CD4-positive, alpha-beta T cell treated with Interleukin-4 for 4 hours (primary cell): ENCODE results near the gene IMPDH1.

Experiments used
- DNase-seq: peaks from one replicate; pipeline ENCODE4 v3.0.0-alpha.2; 2020

The IMPDH1 gene

GRCh38 chr7:128387216-128388144 is 22.3 kb downstream of the IMPDH1 start:
- peak; percentile 55 for DNase-seq

DNA sequence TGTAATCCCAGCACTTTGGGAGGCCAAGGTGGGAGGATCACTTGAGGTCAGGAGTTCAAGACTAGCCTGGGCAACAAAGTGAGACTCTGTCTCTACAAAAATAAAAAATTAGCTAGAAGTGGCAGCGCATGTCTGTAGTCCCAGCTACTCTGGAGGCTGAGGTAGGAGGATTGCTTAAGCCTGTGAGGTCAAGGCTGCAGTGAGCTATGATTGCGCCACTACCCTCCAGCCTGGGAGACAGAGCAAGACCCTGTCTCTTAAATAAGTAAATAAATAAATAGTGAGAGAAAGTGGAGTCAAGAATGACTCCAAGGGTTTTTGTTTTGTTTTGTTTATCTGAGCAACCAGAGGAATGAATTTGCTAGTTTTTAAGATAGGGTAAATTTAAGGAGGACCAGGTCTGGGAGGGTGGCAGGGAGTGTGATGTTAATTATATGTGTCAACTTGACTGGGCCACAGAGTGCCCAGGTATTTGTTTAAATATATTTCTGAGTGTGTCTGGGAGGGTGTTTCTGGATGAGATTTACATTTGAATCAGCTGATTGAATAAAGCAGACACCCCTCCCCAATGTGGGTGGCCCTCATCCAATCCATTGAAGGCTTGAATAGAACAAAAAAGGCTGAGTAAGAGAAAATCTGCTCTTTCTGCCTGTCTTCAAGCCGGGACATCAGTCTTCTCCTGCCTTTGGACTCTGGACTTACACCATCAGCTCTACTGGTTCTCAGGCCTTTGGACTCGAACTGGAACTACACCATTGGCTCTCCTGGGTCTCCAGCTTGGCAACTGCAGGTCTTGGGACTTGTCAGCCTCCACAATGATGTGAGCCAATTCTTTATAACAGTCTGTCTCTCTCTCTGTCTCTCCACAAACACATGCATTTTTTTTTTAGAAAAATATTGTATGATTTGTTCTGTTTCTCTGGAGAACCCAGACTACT is 23.5 kb downstream of the IMPDH1 start:
- DNase-seq: no peak

DNA sequence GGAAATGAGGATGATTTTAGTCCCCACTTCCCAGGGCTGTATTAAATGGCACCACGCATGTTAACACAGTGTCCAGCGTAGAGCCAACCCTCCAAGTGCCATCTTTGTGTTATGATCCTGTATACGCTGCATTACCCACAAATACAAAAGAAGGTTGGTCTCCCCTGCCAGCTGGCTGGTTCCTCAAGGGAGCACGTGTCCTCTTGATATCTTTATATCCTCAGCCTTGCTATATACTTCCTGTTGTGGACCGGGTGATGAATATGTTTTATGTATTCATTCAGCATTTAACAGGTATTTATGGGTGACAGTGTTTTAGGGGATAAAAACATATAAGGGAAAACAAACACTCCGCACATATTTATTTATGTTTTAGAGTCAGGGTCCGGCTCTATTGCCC is 25.1 kb downstream of the IMPDH1 start:
- DNase-seq: no peak

GRCh38 chr7:128383776-128384175 is 26.0 kb downstream of the IMPDH1 start:
- no peak for DNase-seq

GRCh38 chr7:128381161-128381821 is 28.5 kb downstream of the IMPDH1 start:
- no peak for DNase-seq

DNA sequence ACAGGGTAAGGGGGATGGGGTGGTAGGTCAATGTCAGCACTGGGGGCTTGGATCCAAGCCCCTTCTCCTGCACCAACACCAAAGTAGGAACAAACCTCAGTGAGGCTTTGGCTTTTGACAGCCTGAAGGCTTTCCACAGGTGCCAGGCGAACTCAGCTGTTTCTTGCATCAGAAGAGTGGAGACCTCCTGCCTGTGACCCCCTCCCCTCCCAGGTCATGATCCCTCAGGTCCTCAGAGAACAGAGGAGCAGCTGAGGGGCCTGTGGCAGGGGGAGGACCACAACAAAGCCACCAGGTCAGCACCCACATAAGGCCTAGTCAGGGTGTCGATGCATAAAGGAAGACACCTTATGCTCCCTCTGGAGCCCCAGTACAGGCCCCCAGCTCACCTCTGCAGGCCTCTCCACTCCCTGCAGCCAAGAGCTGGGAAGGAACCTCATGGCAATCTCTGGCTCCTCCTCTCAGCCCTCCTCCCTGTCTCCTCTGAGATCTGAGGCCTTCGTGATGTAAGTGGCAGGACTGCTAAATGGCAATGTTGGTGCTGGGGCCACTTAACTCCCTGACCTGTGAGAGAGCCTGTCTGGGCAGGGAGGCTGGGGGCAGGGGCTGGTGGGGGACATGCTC is 29.2 kb downstream of the IMPDH1 start:
- no peak for DNase-seq

GRCh38 chr7:128379900-128380479 is 29.8 kb downstream of the IMPDH1 start:
- no peak for DNase-seq

GRCh38 chr7:128378637-128379036 is 31.1 kb downstream of the IMPDH1 start:
- DNase-seq: no peak

- no peak for DNase-seq
Measured at GRCh38 chr7:128376077-128376476, 33.7 kb downstream of the IMPDH1 start.

DNA sequence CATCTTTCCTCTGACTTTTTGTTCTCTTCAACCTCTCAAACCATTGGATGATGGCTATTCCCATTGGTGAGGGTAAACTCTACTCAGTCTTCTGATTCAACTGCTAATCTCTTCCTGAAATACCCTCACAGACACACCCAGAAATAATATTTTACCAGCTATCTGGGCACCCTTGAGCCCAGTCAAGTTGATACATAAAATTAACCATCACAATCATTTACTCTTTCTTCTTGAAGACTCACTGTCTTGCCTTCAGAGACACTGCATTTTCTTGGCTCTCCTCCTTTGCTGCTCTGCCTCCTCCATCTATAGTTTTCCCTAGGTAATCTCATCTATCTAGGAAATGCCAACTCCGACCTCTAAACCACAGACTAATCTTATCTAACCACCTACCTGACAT is 35.7 kb downstream of the IMPDH1 start:
- no peak for DNase-seq

DNA sequence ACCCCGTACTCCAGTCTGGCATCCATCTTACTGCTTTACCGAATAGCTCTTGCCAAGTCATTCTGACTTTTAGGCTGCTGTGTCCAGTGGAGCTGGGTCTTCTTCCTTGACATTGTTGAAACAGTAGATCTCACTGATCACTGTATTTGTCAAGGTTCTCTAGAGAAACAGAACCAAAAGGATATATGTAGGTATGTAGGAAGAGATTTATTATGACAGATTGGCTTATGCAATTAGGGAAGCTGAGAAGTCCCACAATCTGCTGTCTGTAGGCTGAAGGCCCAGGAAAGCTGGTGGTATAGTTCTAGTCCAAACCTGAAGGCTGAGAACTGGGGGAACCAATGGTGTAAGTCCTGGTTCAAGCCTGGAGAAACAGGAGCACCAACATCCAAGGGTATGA is 36.2 kb downstream of the IMPDH1 start:
- DNase-seq: no peak

GRCh38 chr7:128370491-128370890 is 39.3 kb downstream of the IMPDH1 start:
- no peak for DNase-seq

- no peak for DNase-seq
Measured at GRCh38 chr7:128366986-128367385, 42.8 kb downstream of the IMPDH1 start.

DNA sequence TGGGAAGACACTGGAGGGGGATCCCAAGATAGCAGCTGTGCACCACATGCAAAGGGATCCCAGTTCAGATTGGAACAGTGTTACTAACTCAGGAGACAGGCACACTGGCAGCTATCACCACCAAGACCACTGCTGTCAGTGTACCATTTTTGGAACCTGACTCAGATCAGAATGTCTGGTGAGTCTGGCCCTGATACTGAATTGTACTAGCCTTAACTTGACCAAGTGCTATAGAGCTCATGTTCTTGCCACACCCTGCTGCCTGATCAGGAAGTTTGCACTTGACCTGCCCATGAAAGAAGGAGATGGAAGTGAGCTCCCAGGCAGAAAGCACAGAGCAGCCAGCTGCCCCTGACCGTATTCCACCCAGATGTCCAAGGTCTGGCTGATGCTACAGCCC is 43.5 kb downstream of the IMPDH1 start:
- no peak for DNase-seq

GRCh38 chr7:128365432-128365831 is 44.4 kb downstream of the IMPDH1 start:
- no peak for DNase-seq

- DNase-seq: no peak
Measured at GRCh38 chr7:128364166-128364870, 45.5 kb downstream of the IMPDH1 start.

GRCh38 chr7:128363261-128363721 is 46.5 kb downstream of the IMPDH1 start:
- no peak for DNase-seq

GRCh38 chr7:128362670-128363069 is 47.1 kb downstream of the IMPDH1 start:
- DNase-seq: no peak

DNA sequence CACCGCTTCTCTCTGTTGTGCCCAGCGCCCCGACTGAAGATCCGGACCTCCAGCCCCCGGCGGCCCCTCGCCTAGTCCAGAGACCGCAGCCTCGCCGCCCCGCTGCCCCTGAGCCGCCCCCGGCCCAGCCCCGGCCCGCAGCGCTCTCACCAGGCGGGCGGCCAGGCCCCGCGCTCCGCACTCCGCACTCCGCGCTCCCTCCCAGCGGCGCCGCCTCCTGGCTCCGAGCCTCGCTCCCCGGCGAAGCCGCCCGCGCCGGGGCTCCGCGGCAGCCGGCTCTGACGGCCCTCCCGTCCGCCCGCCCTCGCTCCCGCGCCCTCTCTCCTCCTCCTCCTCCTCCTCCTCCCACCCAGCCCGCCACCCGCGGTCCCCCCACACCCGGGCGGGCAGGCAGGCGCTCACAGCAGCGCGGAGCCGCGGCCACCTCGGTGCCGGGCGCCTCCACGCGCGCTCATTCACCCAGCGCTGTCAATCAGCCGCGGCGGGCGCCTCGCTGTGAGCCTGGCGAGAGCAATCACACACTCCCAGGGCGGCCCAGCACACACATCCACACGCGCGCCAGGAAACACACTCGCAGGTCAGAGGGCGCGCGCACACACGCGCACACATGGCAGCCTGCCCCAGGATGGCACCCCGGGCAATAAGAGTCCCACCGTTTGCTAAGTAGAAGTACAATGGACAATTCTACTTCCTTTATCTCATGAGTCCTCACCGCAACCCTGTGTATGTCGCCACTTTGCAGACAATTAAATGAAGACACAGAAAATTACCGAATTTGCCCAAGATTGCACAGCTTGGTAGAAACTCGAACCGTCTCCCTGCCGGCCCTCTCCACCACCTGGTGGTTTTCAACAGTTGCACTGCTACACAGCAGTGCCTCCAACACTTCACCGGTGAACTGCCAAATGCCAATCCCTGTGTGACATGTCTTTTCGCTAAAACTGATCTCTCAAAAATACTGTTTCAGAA is 48.1 kb downstream of the IMPDH1 start, which contains the start of gene PRRT4:
PRRT4 (minus strand) TSS at position 280 of the 969 bp plus-strand sequence.
- peak; percentile 36 for DNase-seq

GRCh38 chr7:128360359-128360678 is 49.5 kb downstream of the IMPDH1 start:
- no peak for DNase-seq
